ENCODE measurements around the gene TKT. TPM values are rescaled to one million over a fixed set of nuclear protein-coding genes. Genes with fewer than 3 reads are reported as not detected.
"Not testable (repeated sequence)": the region's sequence is repeated elsewhere in the genome, so short reads cannot be mapped to it uniquely, and the experiment has no call there.

The TKT gene
- total and polyA plus RNA-seq, 9 donors = 62.6 to 279 (median 208) TPM

DNA sequence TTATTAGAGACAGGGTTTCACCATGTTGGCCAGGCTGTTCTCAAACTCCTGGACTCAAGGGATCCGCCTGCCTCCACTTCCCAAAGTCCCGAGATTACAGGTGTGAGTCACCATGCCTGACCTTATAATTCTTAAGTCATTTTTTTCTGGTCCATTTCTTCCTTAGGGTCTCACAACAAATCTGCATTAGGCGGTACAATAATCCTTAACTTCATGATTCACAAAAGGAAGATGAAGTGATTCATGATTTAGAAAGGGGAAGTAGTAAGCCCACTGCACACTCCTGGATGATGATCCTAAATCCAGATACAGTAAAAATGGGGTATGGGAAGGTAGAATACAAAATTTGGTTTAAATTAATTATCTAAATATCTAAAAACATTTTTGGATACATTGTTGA lies 45.0 kb upstream of the TKT start:
- no peak overlapping the region for H3K4me3 ChIP-seq
- H3K4me1 ChIP-seq (ENCODE audit: insufficient read depth) = no peaks in the 10 kb centered on the region
- 90 to 91% (median 90%) methylated on average over 3 of the region's 3 CpGs for WGBS, 3 donors
- no peaks in the 10 kb centered on the region for H3K27me3 ChIP-seq
- DNase-seq = no peak
- TF ChIP-seq EP300 (IDR thresholded peaks at IDR 0.05) (no peak), POLR2A (IDR thresholded peaks at IDR 0.05) (no peak)
- TF ChIP-seq, protein P1, sequence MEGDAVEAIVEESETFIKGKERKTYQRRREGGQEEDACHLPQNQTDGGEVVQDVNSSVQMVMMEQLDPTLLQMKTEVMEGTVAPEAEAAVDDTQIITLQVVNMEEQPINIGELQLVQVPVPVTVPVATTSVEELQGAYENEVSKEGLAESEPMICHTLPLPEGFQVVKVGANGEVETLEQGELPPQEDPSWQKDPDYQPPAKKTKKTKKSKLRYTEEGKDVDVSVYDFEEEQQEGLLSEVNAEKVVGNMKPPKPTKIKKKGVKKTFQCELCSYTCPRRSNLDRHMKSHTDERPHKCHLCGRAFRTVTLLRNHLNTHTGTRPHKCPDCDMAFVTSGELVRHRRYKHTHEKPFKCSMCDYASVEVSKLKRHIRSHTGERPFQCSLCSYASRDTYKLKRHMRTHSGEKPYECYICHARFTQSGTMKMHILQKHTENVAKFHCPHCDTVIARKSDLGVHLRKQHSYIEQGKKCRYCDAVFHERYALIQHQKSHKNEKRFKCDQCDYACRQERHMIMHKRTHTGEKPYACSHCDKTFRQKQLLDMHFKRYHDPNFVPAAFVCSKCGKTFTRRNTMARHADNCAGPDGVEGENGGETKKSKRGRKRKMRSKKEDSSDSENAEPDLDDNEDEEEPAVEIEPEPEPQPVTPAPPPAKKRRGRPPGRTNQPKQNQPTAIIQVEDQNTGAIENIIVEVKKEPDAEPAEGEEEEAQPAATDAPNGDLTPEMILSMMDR (IDR thresholded peaks at IDR 0.05) = no peak
- intact Hi-C loops (cut with DNase I) = loop anchor here in 2 of 4 donors (2.0 to 5.0 kb wide), 2 partner anchors 406 to 410 kb away; no protein-coding TSS in a partner anchor
- no peaks in the 10 kb centered on the region for H3K36me3 ChIP-seq
- H3K9me3 ChIP-seq = no peaks in the 10 kb centered on the region
- no peak overlapping the region for H3K27ac ChIP-seq

DNA sequence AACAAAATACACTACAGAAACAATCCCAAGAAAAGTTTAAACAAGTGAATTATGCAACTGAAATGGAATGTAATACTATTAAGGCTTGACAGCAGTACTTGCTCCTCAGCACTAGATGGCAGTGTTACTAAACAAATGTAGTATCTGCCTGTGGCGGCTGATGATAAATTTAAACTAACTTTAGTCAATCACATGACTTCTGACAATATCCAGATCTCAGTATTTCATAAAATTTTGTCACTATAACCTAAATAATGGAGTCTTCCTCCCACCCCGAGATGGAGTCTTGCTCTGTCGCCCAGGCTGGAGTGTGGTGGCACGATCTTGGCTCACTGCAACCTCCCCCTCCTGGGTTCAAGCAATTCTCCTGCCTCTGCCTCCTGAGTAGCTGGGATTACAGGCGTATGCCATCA lies 43.8 kb upstream of the TKT start:
- not testable (repeated sequence) for H3K4me3 ChIP-seq; DNase-seq; H3K4me1 ChIP-seq (ENCODE audit: insufficient read depth); H3K36me3 ChIP-seq; H3K27me3 ChIP-seq; H3K9me3 ChIP-seq
- TF ChIP-seq, protein P1 (IDR thresholded peaks at IDR 0.05) = peak; percentile 54 to 90 (median 85)
- peak overlapping the region in 1 of 2 donors; percentile 26 for H3K27ac ChIP-seq
- intact Hi-C loops (cut with DNase I) = loop anchor here (2.0 to 10.0 kb wide), 4 partner anchors 408 to 415 kb away; no protein-coding TSS in a partner anchor
- WGBS, 3 donors = 34 to 38% (median 37%) methylated on average over 5 of the region's 5 CpGs

DNA sequence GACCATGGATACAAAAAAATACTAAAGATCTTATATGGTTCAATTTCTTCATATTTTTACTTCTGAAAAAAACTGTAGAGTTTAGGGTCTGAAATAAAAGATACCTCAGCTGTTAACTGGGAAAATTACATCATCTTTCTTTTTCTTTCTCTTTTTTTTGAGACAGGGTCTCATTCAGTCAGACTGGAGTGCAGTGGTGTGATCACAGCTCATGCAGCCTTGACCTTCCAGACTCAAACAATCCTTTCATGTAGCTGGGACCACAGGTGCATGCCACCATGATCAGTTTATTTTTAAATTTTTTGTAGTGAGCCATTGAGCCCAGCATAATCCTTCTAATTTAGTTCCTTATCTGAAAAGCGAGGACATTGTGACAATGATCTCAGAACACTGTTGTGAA lies 39.6 kb upstream of the TKT start:
- no peak overlapping the region for H3K4me3 ChIP-seq
- intact Hi-C loops (cut with DNase I) = loop anchor here in 2 of 4 donors (5.0 to 10.0 kb wide), 2 partner anchors 417 to 419 kb away; no protein-coding TSS in a partner anchor
- TF ChIP-seq, protein P1 (IDR thresholded peaks at IDR 0.05) = no peak
- TF ChIP-seq POLR2A (IDR thresholded peaks at IDR 0.05) = no peak
- no peak for TF ChIP-seq EP300 (IDR thresholded peaks at IDR 0.05)
- H3K36me3 ChIP-seq = no peaks in the 10 kb centered on the region
- WGBS, 3 donors = 96 to 100% (median 98%) methylated on average over 1 of the region's 1 CpG
- no peak overlapping the region for H3K27ac ChIP-seq
- no peaks in the 10 kb centered on the region for H3K4me1 ChIP-seq (ENCODE audit: insufficient read depth)
- H3K27me3 ChIP-seq = no peaks in the 10 kb centered on the region
- no peak for DNase-seq
- H3K9me3 ChIP-seq = no peaks in the 10 kb centered on the region

DNA sequence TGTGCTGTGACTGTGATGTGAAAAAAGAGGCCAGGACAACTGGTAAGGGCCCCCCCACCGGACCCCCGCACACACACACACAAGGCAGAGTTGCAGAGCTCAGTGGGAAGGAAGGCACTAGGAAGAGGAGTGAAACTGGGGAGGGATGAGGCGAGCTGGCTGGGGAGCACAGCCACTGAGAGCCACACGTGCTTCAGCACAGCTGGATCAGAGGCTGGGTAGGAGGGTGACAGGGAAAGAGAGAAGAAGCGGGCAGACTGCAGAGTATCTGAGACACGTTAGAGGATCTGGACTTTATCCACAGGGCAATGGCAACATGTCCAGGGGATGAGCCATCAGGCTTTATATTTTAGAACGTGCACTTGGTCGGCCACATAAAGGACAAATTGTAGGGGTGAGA lies 38.0 kb upstream of the TKT start:
- H3K36me3 ChIP-seq = no peaks in the 10 kb centered on the region
- no peak overlapping the region for H3K27ac ChIP-seq
- H3K4me3 ChIP-seq = no peak overlapping the region
- no peaks in the 10 kb centered on the region for H3K27me3 ChIP-seq
- H3K4me1 ChIP-seq (ENCODE audit: insufficient read depth) = no peaks in the 10 kb centered on the region
- DNase-seq = no peak
- no peaks in the 10 kb centered on the region for H3K9me3 ChIP-seq
- WGBS, 3 donors = 85 to 88% (median 88%) methylated on average over 8 of the region's 8 CpGs
- intact Hi-C loops (cut with DNase I) = loop anchor here in 1 of 4 donors (10.0 kb wide), 1 partner anchor 421 kb away; no protein-coding TSS in a partner anchor
- TF ChIP-seq EP300 (IDR thresholded peaks at IDR 0.05) (no peak), POLR2A (IDR thresholded peaks at IDR 0.05) (no peak)
- TF ChIP-seq, protein P1 (IDR thresholded peaks at IDR 0.05) = no peak

Measured in ovary (tissue), 9 donors.